Measurements from ENCODE around the gene CARD19.

DNA sequence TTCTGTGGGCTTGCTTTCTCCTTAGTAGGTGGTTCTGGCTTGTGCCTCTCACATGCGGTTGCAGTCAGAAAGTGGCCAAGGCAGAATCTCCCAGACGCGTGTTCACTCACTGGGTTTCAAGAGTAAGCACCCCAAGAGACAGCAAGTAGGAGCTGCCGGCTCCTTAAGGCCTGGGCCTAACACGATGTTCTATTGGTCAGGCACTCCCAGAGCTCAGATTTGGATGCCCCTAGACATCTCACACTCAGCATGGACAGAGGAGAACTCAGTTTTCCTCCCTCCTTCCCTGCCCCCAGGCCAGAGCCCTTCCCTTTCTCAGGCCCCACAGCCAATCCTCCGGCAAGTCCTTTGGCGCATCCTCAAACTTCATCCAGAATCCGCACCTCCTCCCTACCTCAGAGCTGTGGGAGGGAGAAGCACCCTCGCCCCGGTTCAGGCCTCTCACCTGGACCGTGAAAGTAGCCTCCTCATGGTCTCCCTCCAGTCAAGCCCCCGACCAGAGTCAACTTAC lies 6.5 kb upstream of the CARD19 start:
- TF ChIP-seq, protein P1, sequence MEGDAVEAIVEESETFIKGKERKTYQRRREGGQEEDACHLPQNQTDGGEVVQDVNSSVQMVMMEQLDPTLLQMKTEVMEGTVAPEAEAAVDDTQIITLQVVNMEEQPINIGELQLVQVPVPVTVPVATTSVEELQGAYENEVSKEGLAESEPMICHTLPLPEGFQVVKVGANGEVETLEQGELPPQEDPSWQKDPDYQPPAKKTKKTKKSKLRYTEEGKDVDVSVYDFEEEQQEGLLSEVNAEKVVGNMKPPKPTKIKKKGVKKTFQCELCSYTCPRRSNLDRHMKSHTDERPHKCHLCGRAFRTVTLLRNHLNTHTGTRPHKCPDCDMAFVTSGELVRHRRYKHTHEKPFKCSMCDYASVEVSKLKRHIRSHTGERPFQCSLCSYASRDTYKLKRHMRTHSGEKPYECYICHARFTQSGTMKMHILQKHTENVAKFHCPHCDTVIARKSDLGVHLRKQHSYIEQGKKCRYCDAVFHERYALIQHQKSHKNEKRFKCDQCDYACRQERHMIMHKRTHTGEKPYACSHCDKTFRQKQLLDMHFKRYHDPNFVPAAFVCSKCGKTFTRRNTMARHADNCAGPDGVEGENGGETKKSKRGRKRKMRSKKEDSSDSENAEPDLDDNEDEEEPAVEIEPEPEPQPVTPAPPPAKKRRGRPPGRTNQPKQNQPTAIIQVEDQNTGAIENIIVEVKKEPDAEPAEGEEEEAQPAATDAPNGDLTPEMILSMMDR (IDR thresholded peaks at IDR 0.05), result no peak
- TF ChIP-seq POLR2AphosphoS5 (IDR thresholded peaks at IDR 0.05) (no peak), POLR2A (IDR thresholded peaks at IDR 0.05) (no peak)

Measured in breast epithelium (tissue), 3 donors.